Measurements from ENCODE around the gene ECE1. TPM values are rescaled to one million over a fixed set of nuclear protein-coding genes. Genes with fewer than 3 reads are reported as not detected.

The ECE1 gene
- total RNA-seq, 1 experiment from 2014 or later = 192 TPM

DNA sequence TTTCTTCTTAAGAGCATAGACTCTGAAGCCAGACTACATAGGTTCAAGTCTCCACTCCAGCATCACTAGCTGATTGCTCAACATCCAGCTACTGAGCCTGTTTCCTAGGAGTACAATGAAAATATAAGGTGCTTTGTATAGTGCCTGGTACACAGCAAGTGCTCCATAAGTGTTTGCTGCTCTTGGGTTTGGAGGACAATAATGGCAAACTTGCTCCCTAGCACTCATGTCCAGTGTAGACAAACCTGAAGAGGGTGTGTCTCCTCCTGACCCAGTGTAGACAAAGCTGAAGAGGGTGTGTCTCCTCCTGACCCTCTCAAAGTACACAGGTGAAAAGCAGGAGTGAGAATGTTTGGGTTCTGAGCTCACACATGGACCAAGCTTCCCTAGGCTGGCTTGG, 10.5 kb upstream of the ECE1 start:
- ChIA-PET CTCF (interaction anchor here (0.7 kb wide), 1 partner anchor 142 kb away, joined by 3 read pairs; no protein-coding TSS in a partner anchor), POLR2A (no interaction called here)
- intact Hi-C loops (cut with micrococcal nuclease; ENCODE audit: unreplicated experiment) (loop anchor here (5.0 kb wide), 1 partner anchor 37 kb away; no protein-coding TSS in a partner anchor), in situ Hi-C loops (cut with HindIII; ENCODE audit: low pct_unique_long_range_greater_than_20kb, low sequenced_read_pairs) (no loop called here)
- TF ChIP-seq POLR2AphosphoS5 (IDR thresholded peaks at IDR 0.05; ENCODE audit: low read depth, low read length) (no peak), TCF7L2 (IDR thresholded peaks at IDR 0.05; ENCODE audit: low read depth, low read length) (no peak), SIN3A (IDR thresholded peaks at IDR 0.05; ENCODE audit: borderline replicate concordance, insufficient read depth, low read depth, low read length) (no peak)
- TF ChIP-seq, protein P1, sequence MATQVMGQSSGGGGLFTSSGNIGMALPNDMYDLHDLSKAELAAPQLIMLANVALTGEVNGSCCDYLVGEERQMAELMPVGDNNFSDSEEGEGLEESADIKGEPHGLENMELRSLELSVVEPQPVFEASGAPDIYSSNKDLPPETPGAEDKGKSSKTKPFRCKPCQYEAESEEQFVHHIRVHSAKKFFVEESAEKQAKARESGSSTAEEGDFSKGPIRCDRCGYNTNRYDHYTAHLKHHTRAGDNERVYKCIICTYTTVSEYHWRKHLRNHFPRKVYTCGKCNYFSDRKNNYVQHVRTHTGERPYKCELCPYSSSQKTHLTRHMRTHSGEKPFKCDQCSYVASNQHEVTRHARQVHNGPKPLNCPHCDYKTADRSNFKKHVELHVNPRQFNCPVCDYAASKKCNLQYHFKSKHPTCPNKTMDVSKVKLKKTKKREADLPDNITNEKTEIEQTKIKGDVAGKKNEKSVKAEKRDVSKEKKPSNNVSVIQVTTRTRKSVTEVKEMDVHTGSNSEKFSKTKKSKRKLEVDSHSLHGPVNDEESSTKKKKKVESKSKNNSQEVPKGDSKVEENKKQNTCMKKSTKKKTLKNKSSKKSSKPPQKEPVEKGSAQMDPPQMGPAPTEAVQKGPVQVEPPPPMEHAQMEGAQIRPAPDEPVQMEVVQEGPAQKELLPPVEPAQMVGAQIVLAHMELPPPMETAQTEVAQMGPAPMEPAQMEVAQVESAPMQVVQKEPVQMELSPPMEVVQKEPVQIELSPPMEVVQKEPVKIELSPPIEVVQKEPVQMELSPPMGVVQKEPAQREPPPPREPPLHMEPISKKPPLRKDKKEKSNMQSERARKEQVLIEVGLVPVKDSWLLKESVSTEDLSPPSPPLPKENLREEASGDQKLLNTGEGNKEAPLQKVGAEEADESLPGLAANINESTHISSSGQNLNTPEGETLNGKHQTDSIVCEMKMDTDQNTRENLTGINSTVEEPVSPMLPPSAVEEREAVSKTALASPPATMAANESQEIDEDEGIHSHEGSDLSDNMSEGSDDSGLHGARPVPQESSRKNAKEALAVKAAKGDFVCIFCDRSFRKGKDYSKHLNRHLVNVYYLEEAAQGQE (IDR thresholded peaks at IDR 0.05; ENCODE audit: insufficient read depth in 1 of 2, low read depth in 2 of 2, low read length in 1 of 2) = no peak
- TF ChIP-seq, protein P2, sequence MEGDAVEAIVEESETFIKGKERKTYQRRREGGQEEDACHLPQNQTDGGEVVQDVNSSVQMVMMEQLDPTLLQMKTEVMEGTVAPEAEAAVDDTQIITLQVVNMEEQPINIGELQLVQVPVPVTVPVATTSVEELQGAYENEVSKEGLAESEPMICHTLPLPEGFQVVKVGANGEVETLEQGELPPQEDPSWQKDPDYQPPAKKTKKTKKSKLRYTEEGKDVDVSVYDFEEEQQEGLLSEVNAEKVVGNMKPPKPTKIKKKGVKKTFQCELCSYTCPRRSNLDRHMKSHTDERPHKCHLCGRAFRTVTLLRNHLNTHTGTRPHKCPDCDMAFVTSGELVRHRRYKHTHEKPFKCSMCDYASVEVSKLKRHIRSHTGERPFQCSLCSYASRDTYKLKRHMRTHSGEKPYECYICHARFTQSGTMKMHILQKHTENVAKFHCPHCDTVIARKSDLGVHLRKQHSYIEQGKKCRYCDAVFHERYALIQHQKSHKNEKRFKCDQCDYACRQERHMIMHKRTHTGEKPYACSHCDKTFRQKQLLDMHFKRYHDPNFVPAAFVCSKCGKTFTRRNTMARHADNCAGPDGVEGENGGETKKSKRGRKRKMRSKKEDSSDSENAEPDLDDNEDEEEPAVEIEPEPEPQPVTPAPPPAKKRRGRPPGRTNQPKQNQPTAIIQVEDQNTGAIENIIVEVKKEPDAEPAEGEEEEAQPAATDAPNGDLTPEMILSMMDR (IDR thresholded peaks at IDR 0.05) = no peak
- Histone ChIP-seq H3K4me3 (ENCODE audit: low read depth in 2 of 2, low read length in 2 of 2) (no peak overlapping the region), H3K4me1 (ENCODE audit: control insufficient read depth, insufficient read depth, low read length) (peaks cover 40% of the 10 kb centered on the region), H3K27ac (ENCODE audit: low read length) (no peak overlapping the region), H3K36me3 (ENCODE audit: control insufficient read depth, insufficient read depth, low read length) (no peaks in the 10 kb centered on the region), H3K27me3 (ENCODE audit: control insufficient read depth, insufficient read depth, low read length) (no peaks in the 10 kb centered on the region), H3K9me3 (ENCODE audit: control insufficient read depth, insufficient read depth, low read depth, low read length) (no peaks in the 10 kb centered on the region)
- ATAC-seq = no peak
- BruUV-seq (replicated peaks) = no TSS peak
- DNase-seq (ENCODE audit: low read depth, low spot score) = no peak

DNA sequence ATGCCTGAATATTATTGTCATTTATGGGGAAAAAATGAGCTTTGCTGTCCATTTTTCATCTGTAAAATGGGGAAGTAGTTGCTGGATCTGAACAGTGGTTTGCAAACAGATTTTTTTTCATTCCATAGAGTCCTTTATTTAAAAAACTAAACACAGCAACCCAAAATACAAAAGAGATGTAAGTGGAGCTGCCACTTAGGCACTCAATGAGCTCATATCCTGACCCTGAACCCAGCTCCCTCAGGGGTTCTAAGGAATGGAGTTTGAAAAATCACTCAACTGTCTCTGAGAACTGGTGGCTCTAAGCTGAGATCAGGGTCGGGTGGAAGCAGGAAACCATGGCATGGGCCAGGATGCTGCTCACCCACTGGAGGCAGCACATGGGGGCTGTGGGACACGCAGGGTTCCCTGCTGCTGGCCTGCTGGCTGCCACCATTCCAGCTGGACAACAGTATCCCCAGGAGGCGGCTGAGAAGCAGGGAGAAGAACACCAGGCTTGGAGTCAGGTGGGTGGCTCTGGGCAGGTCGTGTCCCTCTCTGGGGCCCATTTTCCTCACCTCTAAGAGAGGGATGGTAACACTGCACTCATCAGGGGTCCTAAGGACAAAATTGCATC, 9.6 kb upstream of the ECE1 start:
- H3K4me1 ChIP-seq (ENCODE audit: control insufficient read depth, insufficient read depth, low read length) = peaks cover 40% of the 10 kb centered on the region
- in situ Hi-C loops (cut with HindIII; ENCODE audit: low pct_unique_long_range_greater_than_20kb, low sequenced_read_pairs) = no loop called here
- no TSS peak for BruUV-seq (replicated peaks)

More for the DNA sequence above, 9.6 kb upstream of the ECE1 start:
- H3K9me3 ChIP-seq (ENCODE audit: control insufficient read depth, insufficient read depth, low read depth, low read length) = no peaks in the 10 kb centered on the region
- ATAC-seq = no peak
- no peak overlapping the region; the same call in 1 of the 2 replicates for H3K27ac ChIP-seq (ENCODE audit: low read length)
- DNase-seq (ENCODE audit: low read depth, low spot score) = no peak
- no peak overlapping the region for H3K4me3 ChIP-seq (ENCODE audit: low read depth in 2 of 2, low read length in 2 of 2)
- intact Hi-C loops (cut with micrococcal nuclease; ENCODE audit: unreplicated experiment) = loop anchor here (5.0 kb wide), 1 partner anchor 37 kb away; no protein-coding TSS in a partner anchor
- no peaks in the 10 kb centered on the region for H3K27me3 ChIP-seq (ENCODE audit: control insufficient read depth, insufficient read depth, low read length)
- ChIA-PET CTCF (interaction anchor here (0.5 to 0.7 kb wide), 2 partner anchors 129 to 141 kb away, joined by 3 read pairs; no protein-coding TSS in a partner anchor), POLR2A (no interaction called here)
- no peaks in the 10 kb centered on the region for H3K36me3 ChIP-seq (ENCODE audit: control insufficient read depth, insufficient read depth, low read length)
- TF ChIP-seq, protein P1 (IDR thresholded peaks at IDR 0.05; ENCODE audit: insufficient read depth in 1 of 2, low read depth in 2 of 2, low read length in 1 of 2) = no peak
- TF ChIP-seq, protein P2 (IDR thresholded peaks at IDR 0.05) = no peak
- no peak for TF ChIP-seq POLR2AphosphoS5 (IDR thresholded peaks at IDR 0.05; ENCODE audit: low read depth, low read length)
- TF ChIP-seq SIN3A (IDR thresholded peaks at IDR 0.05; ENCODE audit: borderline replicate concordance, insufficient read depth, low read depth, low read length) = no peak
- no peak for TF ChIP-seq TCF7L2 (IDR thresholded peaks at IDR 0.05; ENCODE audit: low read depth, low read length)
